ENCODE measurements around the gene DHX29. TPM values are rescaled to one million over a fixed set of nuclear protein-coding genes. Genes with fewer than 3 reads are reported as not detected.
A peak's percentile ranks its signal among the peaks of the same experiment; 100 is the strongest.

The DHX29 gene
- total RNA-seq, 4 donors from 2014 or later: 9.4 to 33.0 (median 17.6) TPM

DNA sequence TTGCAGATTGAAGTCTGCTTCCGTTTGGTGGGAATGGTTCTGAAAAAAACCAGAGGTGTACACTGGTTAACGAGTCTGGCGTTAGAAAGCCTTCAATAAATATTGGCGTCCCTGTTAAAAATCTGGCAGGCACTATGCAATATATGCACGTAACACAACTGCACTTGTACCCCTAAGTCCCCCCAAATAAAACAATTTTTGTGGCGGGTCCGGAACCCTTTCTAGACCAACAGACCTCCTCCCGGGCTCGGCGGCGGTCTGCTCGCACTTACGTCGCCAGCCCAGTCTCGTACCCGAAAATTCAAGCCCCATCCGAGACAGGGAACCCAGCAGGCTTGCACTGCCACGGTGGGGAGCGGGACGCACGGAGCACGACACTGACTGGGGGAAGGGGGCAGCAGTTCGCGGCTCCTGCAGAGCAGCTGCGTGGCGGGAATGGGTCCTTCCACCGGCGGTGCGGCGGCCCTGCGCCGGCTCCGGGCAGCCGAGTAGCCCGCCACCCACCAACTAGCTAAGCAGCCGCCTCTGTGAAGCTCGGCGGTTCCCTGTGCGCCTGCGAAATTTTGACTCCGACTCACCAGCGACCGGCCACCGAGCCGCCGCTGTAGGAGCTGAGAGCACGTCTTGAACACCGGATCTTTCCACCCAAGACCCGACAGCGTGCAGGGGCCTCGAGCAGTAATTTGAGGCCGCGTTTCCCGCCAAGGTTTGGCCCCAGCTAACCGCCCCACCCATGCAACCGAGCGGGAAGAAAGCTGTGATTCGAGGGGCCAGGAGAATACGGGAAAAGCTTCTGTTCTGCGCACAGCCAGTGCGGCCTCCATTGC, 84.3 kb downstream of the DHX29 start:
- in situ Hi-C loops (cut with MboI; ENCODE audit: low pct_ligation_motif_present in 1 of 4, low pct_unique_long_range_greater_than_20kb in 1 of 4, low sequenced_read_pairs in 3 of 4) (loop anchor here in 1 of 4 donors (10.0 kb wide), 1 partner anchor 48 kb away; the partner anchor contains the start of gene CDC20B), intact Hi-C loops (cut with DNase I; ENCODE audit: low total_unique reads) (loop anchor here (10.0 kb wide), 1 partner anchor 48 kb away; the partner anchor contains the start of gene CDC20B)
- peaks cover 11 to 40% (median 33%) of the 10 kb centered on the region in 4 donors for H3K4me1 ChIP-seq
- H3K9me3 ChIP-seq: no peaks in the 10 kb centered on the region
- 19 to 34% methylated on average over 10 to 26 of the region's 61 CpGs for WGBS, 2 donors (ENCODE audit: low coverage in 1 of 2)
- no peak overlapping the region for H3K27ac ChIP-seq
- peak overlapping the region in 1 of 4 donors; percentile 11 for H3K4me3 ChIP-seq
- no peaks in the 10 kb centered on the region for H3K36me3 ChIP-seq
- H3K27me3 ChIP-seq: peaks cover 98% of the 10 kb centered on the region
- no peak for TF ChIP-seq POLR2A (IDR thresholded peaks at IDR 0.05)
- no peak for TF ChIP-seq POLR2AphosphoS5 (IDR thresholded peaks at IDR 0.05)
- no peak for TF ChIP-seq CTCF (IDR thresholded peaks at IDR 0.05)
- no peak for TF ChIP-seq EP300 (IDR thresholded peaks at IDR 0.05; ENCODE audit: low read depth)
- no peak for DNase-seq

GRCh38 chr5:55222092-55222984, 85.2 kb downstream of the DHX29 start:
- 45 to 60% methylated on average over 4 to 30 of the region's 30 CpGs for WGBS, 2 donors (ENCODE audit: low coverage in 1 of 2)
- Histone ChIP-seq H3K36me3 (no peaks in the 10 kb centered on the region), H3K4me3 (no peak overlapping the region), H3K4me1 (peaks cover 7 to 33% (median 28%) of the 10 kb centered on the region in 4 donors), H3K27ac (no peak overlapping the region), H3K9me3 (no peaks in the 10 kb centered on the region), H3K27me3 (peaks cover 94% of the 10 kb centered on the region)
- intact Hi-C loops (cut with DNase I; ENCODE audit: low total_unique reads) (loop anchor here (10.0 kb wide), 1 partner anchor 48 kb away; the partner anchor contains the start of gene CDC20B), in situ Hi-C loops (cut with MboI; ENCODE audit: low pct_ligation_motif_present in 1 of 4, low pct_unique_long_range_greater_than_20kb in 1 of 4, low sequenced_read_pairs in 3 of 4) (loop anchor here in 1 of 4 donors (10.0 kb wide), 1 partner anchor 48 kb away; the partner anchor contains the start of gene CDC20B)
- DNase-seq: no peak
- TF ChIP-seq CTCF (IDR thresholded peaks at IDR 0.05): no peak
- TF ChIP-seq POLR2A (IDR thresholded peaks at IDR 0.05): no peak
- TF ChIP-seq EP300 (IDR thresholded peaks at IDR 0.05; ENCODE audit: low read depth): no peak

DNA sequence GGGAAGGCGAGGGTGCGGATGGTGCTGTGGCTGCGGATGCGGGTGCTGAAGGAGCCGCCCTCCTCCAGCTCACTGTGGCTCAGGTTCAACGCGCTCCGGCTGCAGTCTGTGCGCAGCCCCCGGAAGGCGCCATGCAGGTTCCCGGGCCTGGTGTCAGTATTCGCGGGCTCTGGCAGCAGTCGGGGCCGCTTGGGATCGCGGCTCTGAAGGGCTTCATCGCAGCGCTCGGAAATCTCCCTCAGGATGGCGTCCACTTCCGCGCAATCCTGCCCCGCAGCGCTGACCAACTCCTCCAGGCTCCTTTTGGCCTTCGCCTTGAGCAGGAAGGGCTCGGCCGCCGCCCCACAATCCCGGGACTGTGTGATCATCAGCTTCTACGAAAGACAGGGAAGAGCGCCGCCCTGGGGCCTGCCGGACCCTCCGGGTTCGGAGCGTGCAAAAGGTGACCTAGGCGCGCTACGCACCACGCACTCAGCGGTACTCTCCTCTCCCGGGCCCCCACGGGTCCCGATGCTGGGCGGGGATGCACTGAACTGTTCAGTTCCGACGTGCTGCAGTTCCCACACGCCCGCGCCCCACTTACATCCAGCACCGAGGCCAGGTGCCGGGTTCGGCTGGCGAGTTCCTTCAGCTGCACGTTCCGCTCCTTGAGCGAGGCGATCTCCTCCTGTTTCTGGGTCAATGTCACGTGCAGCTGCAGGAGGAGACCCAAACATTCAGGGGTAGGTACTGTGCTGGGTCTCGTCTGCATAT, 86.9 kb downstream of the DHX29 start:
- no peak overlapping the region for H3K27ac ChIP-seq
- H3K4me3 ChIP-seq: peak overlapping the region in 3 of 4 donors; percentile 23 to 40 (median 29)
- DNase-seq: peak; percentile 65
- peaks cover 77% of the 10 kb centered on the region for H3K27me3 ChIP-seq
- intact Hi-C loops (cut with DNase I; ENCODE audit: low total_unique reads) (loop anchor here (10.0 kb wide), 1 partner anchor 46 kb away; the partner anchor contains the start of gene CDC20B), in situ Hi-C loops (cut with MboI; ENCODE audit: low pct_ligation_motif_present in 1 of 4, low pct_unique_long_range_greater_than_20kb in 1 of 4, low sequenced_read_pairs in 3 of 4) (loop anchor here in 1 of 4 donors (10.0 kb wide), 1 partner anchor 46 kb away; the partner anchor contains the start of gene CDC20B)
- H3K36me3 ChIP-seq: no peaks in the 10 kb centered on the region
- H3K4me1 ChIP-seq: peaks cover 7 to 23% (median 17%) of the 10 kb centered on the region in 4 donors
- no peaks in the 10 kb centered on the region for H3K9me3 ChIP-seq
- 5% methylated on average over 59 of the region's 62 CpGs; no CpG with 5 or more reads in 1 of the 2 donors for WGBS, 2 donors (ENCODE audit: low coverage in 1 of 2)
- TF ChIP-seq CTCF (IDR thresholded peaks at IDR 0.05) (no peak), POLR2AphosphoS5 (IDR thresholded peaks at IDR 0.05) (no peak), EP300 (IDR thresholded peaks at IDR 0.05; ENCODE audit: low read depth) (no peak), POLR2A (IDR thresholded peaks at IDR 0.05) (no peak)

Data from transverse colon (tissue), 4 donors.